Measurements from ENCODE around the gene PRKAG2. TPM values are rescaled to one million over a fixed set of nuclear protein-coding genes. Genes with fewer than 3 reads are reported as not detected.

The PRKAG2 gene
- polyA plus RNA-seq, 1 of the 3 experiments (the other 2 are of a cell fraction): 51.6 TPM

DNA sequence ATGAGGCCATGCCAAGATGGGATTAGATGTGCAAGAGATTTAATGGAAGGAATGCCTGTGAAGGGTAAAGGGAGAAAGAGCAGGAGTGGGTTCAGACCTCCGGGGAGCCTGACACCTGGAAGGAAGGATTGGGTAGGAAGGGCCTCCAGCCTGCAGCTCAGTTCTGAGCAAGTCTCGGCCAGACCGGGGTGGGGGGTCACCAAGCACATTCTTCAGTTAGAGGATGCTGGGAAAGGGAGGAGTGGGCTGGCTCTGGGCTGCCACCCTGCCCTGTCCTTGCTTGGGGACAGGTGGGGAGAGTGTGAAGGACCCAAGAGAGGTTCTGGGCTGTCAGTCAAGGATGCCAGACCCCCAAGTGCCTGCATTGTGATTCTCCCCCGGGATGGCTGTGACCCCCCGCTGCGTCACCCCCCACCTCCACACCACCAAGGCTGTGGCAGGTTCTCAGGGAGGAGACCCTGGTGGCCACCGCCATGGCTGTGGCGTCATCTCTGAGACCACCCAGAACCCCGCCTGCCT, 16.5 kb upstream of the PRKAG2 start:
- no peak overlapping the region for H3K4me3 ChIP-seq (ENCODE audit: low read depth in 2 of 2, low read length in 1 of 2)
- WGBS (ENCODE audit: low lambda C conversion rate): 59% methylated on average over 7 of the region's 9 CpGs
- no peaks in the 10 kb centered on the region for H3K9me3 ChIP-seq
- TF ChIP-seq RAD21 (IDR thresholded peaks at IDR 0.05; ENCODE audit: low read length) (no peak), ELF1 (IDR thresholded peaks at IDR 0.05) (no peak), GABPA (IDR thresholded peaks at IDR 0.05; ENCODE audit: low read depth) (no peak), YY1 (IDR thresholded peaks at IDR 0.05; ENCODE audit: low read depth) (no peak), JUND (IDR thresholded peaks at IDR 0.05) (no peak), POLR2AphosphoS5 (IDR thresholded peaks at IDR 0.05; ENCODE audit: low read depth, low read length) (no peak)
- no peaks in the 10 kb centered on the region for H3K36me3 ChIP-seq (replicated peaks in 1 of 2; ENCODE audit: control insufficient read depth in 1 of 2, insufficient read depth in 2 of 2, low read length in 1 of 2)
- no peak overlapping the region for H3K27ac ChIP-seq (ENCODE audit: low read depth in 2 of 2, low read length in 1 of 2)
- H3K9me2 ChIP-seq: no peaks in the 10 kb centered on the region
- peaks cover 52% of the 10 kb centered on the region; the same call in 1 of the 2 replicates for H3K27me3 ChIP-seq (ENCODE audit: insufficient read depth)
- no peak overlapping the region for H3K4me2 ChIP-seq
- no peaks in the 10 kb centered on the region for H3K79me2 ChIP-seq (ENCODE audit: insufficient read depth)
- ChIA-PET CTCF (interaction anchor here (1.2 to 1.4 kb wide), 2 partner anchors 111 to 135 kb away, joined by 4 read pairs; no protein-coding TSS in a partner anchor), POLR2A (no interaction called here)
- no peaks in the 10 kb centered on the region for H3F3A ChIP-seq (replicated peaks; ENCODE audit: insufficient read depth)
- no peaks in the 10 kb centered on the region for H4K20me1 ChIP-seq (ENCODE audit: insufficient read depth)
- H2AFZ ChIP-seq (ENCODE audit: low read depth): no peak overlapping the region
- no peak overlapping the region for H3K9ac ChIP-seq
- H3K4me1 ChIP-seq (ENCODE audit: control insufficient read depth in 1 of 2, insufficient read depth in 2 of 2, low read depth in 1 of 2, low read length in 1 of 2): peaks cover 0 to 5% of the 10 kb centered on the region in 2 experiments; a peak in 1 of 4 replicates
- no peak for DNase-seq

DNA sequence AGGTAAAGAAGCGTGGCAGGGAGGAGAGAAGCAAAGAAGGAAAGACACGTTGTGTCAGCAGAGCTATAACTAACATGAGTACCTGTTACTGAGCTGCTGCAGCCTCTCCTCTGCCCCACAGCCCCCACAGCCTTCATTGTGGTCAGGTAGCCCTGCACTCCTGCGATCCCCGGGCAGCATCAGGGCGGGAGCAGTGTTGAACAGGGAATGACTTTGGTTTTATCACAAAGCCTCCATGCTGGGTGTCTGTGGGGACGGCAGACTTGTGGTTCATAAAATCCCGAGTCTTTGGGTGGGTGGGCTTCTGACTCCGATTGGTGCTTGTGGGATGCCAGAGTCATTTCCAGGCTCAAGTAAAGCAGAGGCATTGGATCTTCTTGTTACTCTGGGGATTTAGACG, 14.8 kb upstream of the PRKAG2 start:
- Histone ChIP-seq H3K27ac (ENCODE audit: low read depth in 2 of 2, low read length in 1 of 2) (no peak overlapping the region), H3F3A (replicated peaks; ENCODE audit: insufficient read depth) (no peaks in the 10 kb centered on the region), H3K27me3 (ENCODE audit: insufficient read depth) (peaks cover 58% of the 10 kb centered on the region), H3K4me3 (ENCODE audit: low read depth in 2 of 2, low read length in 1 of 2) (no peak overlapping the region), H3K9me3 (no peaks in the 10 kb centered on the region), H2AFZ (ENCODE audit: low read depth) (no peak overlapping the region), H3K79me2 (ENCODE audit: insufficient read depth) (no peaks in the 10 kb centered on the region), H3K9ac (no peak overlapping the region), H3K4me2 (no peak overlapping the region), H3K9me2 (no peaks in the 10 kb centered on the region), H3K4me1 (ENCODE audit: control insufficient read depth in 1 of 2, insufficient read depth in 2 of 2, low read depth in 1 of 2, low read length in 1 of 2) (peaks cover 0 to 5% of the 10 kb centered on the region in 2 experiments; a peak in 1 of 4 replicates), H3K36me3 (replicated peaks in 1 of 2; ENCODE audit: control insufficient read depth in 1 of 2, insufficient read depth in 2 of 2, low read length in 1 of 2) (no peaks in the 10 kb centered on the region), H4K20me1 (ENCODE audit: insufficient read depth) (no peaks in the 10 kb centered on the region)
- TF ChIP-seq, protein P1, sequence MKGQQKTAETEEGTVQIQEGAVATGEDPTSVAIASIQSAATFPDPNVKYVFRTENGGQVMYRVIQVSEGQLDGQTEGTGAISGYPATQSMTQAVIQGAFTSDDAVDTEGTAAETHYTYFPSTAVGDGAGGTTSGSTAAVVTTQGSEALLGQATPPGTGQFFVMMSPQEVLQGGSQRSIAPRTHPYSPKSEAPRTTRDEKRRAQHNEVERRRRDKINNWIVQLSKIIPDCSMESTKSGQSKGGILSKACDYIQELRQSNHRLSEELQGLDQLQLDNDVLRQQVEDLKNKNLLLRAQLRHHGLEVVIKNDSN (IDR thresholded peaks at IDR 0.05; ENCODE audit: borderline replicate concordance, low read depth): no peak
- TF ChIP-seq FOSL2 (IDR thresholded peaks at IDR 0.05; ENCODE audit: borderline replicate concordance, low read depth) (no peak), RAD21 (IDR thresholded peaks at IDR 0.05; ENCODE audit: low read length) (no peak), FOXJ3 (CRISPR knock-in tag; IDR thresholded peaks at IDR 0.05) (no peak), YY1 (IDR thresholded peaks at IDR 0.05; ENCODE audit: low read depth) (no peak), RXRA (IDR thresholded peaks at IDR 0.05; ENCODE audit: borderline replicate concordance, low read depth) (no peak), JUND (IDR thresholded peaks at IDR 0.05) (no peak)
- TF ChIP-seq, protein P2, sequence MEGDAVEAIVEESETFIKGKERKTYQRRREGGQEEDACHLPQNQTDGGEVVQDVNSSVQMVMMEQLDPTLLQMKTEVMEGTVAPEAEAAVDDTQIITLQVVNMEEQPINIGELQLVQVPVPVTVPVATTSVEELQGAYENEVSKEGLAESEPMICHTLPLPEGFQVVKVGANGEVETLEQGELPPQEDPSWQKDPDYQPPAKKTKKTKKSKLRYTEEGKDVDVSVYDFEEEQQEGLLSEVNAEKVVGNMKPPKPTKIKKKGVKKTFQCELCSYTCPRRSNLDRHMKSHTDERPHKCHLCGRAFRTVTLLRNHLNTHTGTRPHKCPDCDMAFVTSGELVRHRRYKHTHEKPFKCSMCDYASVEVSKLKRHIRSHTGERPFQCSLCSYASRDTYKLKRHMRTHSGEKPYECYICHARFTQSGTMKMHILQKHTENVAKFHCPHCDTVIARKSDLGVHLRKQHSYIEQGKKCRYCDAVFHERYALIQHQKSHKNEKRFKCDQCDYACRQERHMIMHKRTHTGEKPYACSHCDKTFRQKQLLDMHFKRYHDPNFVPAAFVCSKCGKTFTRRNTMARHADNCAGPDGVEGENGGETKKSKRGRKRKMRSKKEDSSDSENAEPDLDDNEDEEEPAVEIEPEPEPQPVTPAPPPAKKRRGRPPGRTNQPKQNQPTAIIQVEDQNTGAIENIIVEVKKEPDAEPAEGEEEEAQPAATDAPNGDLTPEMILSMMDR (IDR thresholded peaks at IDR 0.05): no peak
- TF ChIP-seq, protein P3, sequence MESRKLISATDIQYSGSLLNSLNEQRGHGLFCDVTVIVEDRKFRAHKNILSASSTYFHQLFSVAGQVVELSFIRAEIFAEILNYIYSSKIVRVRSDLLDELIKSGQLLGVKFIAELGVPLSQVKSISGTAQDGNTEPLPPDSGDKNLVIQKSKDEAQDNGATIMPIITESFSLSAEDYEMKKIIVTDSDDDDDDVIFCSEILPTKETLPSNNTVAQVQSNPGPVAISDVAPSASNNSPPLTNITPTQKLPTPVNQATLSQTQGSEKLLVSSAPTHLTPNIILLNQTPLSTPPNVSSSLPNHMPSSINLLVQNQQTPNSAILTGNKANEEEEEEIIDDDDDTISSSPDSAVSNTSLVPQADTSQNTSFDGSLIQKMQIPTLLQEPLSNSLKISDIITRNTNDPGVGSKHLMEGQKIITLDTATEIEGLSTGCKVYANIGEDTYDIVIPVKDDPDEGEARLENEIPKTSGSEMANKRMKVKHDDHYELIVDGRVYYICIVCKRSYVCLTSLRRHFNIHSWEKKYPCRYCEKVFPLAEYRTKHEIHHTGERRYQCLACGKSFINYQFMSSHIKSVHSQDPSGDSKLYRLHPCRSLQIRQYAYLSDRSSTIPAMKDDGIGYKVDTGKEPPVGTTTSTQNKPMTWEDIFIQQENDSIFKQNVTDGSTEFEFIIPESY (IDR thresholded peaks at IDR 0.05; ENCODE audit: borderline replicate concordance, low read depth): no peak
- no peak for DNase-seq
- CTCF ChIA-PET: interaction anchor here (0.6 to 1.0 kb wide), 3 partner anchors 9 to 322 kb away, joined by 3 read pairs; no protein-coding TSS in a partner anchor
- WGBS (ENCODE audit: low lambda C conversion rate): 56% methylated on average over 8 of the region's 9 CpGs
- POLR2A ChIA-PET: no interaction called here
